Limb (tissue), 2 donors: Measurements from ENCODE around the gene SNCB.

Experiments
- DNase-seq, 2 donors: peaks; one replicate each; pipeline ENCODE4 v3.0.0-alpha.2; 2016; ENCODE audit errors: extremely low spot score in 2 of 2

The SNCB gene

DNA sequence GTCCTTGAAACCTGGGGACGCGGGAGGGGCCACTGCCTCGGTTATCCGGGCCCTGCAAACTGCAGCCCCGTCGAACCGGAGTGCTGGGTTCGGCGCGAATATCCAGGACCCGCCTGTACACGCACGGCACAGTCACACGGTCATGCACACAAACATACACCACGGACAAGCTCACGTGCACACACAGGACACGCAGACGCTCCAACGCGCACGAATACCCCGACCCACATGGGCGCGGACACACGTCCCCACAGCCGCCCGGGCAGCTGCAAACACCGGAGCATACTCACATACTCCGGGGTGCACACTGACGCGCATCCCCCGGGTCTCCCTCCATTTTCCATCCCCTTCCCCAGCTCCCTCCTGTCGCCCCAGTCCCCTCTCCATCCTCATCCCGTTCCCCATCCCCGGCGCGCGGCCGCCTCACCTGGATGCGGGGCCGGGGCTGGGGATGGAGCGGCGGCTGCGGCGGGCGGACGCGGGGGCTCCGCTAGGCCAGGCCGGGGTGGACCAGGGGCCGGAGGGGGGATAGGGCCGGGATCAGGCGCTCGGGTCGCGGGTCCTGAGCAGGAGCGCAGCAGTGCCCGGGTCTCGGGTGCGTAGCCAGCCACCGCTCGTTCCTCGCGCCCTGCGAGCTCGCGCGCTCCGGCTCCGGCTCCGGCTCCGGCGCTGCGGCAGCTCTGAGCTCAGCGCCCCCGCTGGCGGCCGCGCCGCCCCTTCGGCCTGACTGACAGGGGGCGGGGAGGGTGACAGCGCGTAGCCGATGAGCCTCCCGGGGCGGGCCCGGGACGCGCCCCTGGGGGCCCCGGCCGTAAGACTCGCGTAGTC lies at the start of gene SNCB, which contains the start of gene EIF4E1B:
SNCB (minus strand) TSS at position 682 of the 828 bp plus-strand sequence. CDS start 880 bp downstream, outside the sequence.
EIF4E1B (plus strand) TSS at position 823 of the 828 bp plus-strand sequence. CDS start 12,113 bp downstream, outside the sequence.
- peak in 1 of 2 donors; percentile 70 for DNase-seq

DNA sequence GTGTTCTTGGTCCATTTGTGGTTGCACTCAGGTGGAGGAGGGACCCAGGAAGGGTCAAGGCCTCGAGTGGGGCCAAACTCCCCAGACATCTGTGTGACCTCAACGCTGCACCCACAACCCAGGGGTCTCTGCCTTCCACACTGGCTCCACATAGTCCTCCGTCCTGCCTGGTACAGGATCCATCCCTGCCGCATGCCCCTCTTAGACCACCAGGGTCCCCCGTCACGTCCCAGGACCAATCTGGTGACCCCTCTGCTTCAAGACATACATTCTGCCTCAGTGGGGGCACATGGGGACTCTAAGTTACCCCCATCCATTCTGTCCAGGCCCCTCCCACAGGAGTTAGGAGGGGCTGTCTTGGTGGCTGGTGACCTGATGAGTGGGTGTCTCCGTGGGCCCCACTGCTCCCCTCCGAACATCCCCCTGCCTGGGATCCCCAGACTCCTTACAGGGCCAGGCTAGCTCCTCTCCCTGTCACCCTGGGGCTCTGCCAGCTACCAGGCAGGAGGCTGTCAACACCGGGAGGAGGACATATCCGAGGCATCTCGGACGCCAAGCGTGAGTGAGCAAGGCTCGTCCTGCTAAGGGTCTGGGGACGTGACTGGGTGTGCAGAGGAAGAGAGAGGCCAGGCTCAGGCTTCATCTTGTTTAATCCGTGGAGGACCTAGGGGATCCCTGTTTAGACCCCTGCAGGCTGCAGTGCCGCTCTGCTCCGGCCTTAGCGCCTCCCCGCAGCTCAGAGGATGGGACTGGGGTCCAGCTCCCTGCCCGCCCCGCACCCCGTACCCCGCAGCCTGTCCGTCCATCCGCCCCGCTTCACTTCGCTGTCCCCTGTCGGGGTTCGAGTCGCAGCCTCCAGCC lies 49.3 kb upstream of the SNCB start:
- DNase-seq, result no peak

DNA sequence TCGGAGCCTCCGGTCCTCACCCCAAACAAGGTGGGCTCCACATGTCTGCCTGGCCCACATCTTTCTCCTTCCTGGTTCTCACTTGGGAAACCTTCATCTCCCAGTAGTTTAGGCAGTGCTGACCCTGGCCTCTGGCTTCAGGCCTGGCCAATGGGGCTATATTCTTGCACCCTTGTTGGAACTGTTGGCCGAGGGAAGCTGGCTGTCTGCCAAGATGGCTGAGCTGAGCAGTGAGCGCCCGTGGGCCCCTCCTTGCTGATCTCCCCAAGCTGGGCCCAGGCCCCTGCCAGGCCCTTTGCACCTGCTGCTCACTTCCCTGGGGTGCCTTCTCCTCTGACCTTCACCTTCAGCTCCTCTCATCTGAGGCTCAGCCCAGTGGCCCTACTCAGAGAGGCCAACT lies 48.2 kb upstream of the SNCB start:
- DNase-seq, result no peak

GRCh38 chr5:176677209-176677939 lies 47.0 kb upstream of the SNCB start:
- DNase-seq, result no peak

DNA sequence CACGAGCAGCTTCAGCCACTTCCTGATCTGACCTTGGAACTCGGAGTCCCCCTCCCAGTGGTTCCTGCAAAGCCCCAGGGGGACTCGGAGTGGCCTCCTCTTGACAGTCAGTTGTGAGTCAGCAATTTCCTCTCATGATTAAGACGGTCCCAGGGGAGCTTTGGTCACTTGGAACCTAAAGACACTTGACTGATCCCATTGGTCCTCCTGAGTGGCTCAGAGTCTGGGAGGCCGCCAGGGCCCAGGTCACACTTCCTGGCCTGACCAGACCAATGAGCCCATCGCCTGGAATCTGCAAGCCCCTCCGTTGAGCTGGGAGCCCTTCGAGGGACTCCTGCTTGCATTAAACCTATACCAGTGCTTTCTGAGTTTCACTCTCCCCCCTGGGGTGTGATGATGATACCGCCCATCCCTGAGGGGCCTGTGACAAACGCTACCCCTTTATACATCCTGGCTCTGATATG lies 46.1 kb upstream of the SNCB start:
- no peak for DNase-seq

DNA sequence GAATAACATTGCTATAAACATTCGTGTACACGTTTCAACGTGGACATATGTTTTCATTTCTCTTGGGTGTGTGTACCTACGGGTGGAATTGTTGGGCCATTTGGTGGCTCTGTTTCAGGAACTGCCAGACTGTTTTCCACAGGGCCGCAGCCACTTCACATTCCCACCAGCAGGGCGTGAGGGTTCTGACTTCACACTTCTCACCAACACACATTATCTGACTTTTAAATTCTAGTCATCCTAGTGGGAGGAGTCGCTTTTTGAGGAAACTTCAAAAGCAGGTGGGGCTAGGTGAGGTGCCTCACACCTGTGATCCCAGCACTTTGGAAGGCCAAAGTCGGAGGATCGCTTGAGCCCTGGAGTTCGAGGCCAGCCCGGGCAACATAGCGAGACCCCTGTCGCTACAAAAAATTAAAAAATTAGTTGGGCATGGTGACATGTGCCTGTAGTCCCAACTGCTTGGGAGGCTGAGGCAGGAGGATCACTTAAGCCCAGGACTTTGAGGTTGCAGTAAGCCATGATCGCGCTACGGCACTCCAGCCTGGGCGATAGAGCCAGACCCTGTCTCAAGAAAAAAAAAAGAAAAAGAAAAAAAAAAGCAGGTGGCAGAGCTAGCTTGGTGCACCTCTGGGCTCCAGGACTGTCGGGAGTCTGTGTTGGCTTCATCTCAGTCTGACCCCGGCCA lies 45.5 kb upstream of the SNCB start:
- DNase-seq, result no peak

- no peak for DNase-seq
These were observed 44.5 kb upstream of the SNCB start for GRCh38 chr5:176674799-176675198.

DNA sequence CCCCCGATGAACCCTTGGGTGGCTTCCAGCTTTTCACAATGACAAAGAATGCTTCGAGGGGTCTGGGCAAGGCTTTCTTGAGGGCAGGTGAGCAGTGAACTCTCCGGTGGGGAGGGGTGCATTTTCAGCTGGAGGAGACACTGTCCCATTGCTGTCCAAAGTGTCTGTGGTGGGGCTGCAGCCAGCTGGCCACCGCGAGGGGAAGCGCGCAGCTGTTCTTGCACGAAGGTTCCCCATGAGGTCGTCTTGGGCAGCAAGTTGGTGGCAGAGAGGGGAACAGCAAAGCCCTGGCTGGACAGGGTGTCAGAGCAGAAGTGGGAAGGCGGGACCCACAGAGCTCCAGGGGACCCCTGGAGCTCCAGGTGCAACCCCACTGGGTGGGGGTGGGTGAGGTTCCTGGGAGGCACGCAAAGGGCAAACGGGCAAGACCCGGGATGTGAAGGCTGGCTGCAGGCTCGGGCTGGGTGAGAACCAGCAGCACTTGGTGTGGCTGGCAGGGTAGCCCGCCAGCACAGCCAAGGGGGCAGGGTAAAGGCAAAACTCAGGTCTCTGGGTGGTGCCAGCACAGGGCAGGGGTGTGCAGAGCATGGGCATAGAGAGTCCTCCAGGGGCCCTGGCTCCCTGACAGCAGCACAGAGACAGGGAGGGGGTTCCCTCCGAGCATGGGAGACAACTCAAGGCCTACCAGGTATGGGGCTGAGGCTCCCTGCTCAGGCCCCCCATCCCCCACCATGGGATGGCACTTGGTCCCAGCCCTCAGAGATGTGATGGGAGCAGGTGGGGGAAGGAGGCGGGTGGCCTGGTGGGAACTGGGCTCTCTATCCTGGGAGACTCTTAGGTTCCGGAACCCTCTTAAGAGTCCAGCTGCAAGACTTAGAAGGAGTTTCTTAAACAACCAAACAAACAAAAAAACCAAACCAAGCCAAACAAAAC lies 43.6 kb upstream of the SNCB start:
- no peak for DNase-seq

DNA sequence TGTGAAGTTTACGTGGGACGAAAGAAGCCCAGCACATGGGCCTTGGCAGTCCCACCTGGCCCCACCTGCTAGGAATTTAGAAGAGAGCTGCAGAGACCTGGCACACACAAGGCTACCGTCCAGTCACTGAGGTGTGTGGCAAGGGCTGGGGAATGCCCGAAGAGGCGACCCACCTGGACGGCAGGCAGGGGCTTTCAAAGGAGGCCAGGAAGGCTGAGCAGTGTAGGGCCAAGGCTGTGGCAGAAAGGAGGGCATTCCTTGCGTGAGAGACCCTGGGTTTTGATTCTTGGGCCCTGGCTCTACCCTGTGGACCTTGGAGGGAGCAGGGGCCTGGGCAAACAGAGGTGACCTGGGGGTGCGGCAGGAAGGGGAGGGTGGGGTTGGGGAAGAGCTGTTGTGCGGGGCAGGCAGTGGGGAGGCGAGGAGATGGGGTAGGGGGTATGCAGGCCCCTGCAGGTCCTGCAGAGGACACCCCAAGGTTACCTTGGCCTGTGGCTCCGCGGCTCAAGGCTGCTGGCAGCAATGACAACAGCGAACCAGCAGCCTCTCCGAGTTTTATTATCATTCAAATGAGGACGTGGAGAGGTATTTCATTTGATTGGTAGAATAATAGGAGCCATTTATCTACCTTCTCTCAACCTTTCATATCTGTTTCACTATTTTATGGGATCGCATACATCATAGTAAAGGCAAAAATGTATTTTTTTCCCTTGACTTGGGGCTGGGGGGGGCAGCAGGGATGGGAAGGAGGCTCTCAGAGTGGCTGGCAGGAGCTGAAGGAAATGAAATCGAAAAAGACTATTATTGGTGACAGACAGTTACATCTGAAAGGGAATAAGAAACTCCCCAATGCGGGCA lies 41.8 kb upstream of the SNCB start:
- no peak for DNase-seq

DNA sequence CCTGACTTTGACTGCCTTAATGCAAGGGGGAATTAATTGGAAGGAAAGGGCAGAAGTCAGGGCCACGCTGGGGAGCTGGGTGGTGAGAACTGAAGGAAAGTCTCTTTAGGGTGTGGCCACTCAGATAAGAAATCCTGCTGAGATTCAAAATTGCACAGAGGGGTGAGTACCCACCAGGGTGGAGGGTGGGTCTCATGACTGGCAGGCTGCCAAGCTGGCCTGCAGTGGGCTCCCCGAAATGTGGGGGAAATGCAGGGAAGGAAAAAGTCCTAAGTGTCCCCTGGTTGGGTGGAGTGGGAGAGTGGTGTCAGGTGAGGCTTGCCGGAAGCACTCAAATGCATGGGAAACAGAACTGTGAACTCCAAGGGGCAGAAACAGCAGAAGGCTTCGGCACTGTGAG lies 41.1 kb upstream of the SNCB start:
- no peak for DNase-seq

DNA sequence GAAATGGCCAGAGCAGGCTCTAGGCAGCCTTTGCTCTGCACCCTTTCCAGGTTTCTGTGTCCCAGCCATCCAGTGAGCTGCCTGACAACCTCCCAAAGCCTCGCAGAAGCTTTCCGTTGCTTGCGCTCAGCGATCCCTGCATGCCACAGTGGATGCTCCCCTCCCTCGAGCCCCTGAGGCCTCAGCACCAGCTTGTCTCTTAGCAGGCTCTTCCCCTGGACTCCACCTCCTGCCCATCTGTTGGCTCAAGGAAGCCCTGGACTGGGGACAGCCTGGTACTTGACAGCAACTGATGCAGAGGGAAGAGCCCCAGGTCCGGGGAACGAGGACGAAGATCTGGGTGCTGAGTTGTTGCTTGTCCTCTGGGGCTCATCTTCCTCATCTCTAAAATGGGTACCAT lies 40.1 kb upstream of the SNCB start:
- DNase-seq, result no peak

GRCh38 chr5:176667637-176668036 lies 37.3 kb upstream of the SNCB start:
- DNase-seq, result no peak

DNA sequence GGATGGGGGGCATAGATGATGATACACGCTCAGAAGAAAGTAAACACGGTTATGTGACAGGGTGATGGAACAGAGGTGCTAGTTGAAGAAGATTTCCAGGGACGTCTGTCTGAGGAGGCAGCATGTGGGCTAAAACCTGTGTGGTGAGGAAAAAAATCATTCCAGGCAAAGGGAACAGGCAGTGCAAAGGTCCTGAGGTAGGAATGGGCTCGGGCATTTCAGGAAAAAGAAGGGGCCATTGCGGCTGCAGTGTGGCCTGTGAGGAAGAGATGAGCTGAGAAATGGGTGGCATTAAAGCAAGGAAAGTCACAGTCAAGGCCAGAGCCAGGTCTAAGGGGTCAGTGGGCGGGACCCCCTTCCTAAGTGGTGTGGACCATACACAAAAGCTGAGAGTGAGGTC lies 35.2 kb upstream of the SNCB start:
- no peak for DNase-seq

GRCh38 chr5:176664886-176665285 lies 34.6 kb upstream of the SNCB start:
- DNase-seq, result no peak

DNA sequence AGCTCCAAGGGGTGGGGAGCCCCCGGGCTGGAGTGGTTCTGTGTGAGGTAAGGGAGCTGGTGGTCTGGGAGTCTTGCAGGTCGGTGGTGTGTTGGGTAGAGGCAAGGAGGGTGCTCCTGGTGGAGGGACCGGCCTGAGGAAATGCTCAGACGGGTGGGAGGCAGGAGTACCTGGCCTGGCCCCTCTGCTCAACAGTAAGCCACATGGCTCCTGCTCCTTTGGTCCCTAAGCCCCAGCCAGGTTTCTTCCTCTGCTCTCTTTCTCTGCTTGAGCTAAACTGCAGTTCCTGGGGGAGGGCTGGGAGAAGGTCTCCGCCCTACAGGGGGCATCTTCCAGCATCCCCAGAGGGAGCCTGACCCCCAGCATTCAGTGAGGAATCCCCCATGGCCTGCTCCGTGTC lies 34.1 kb upstream of the SNCB start:
- DNase-seq, result no peak

GRCh38 chr5:176663566-176663965 lies 33.2 kb upstream of the SNCB start:
- no peak for DNase-seq

GRCh38 chr5:176662371-176663333 lies 32.3 kb upstream of the SNCB start:
- DNase-seq, result no peak

DNA sequence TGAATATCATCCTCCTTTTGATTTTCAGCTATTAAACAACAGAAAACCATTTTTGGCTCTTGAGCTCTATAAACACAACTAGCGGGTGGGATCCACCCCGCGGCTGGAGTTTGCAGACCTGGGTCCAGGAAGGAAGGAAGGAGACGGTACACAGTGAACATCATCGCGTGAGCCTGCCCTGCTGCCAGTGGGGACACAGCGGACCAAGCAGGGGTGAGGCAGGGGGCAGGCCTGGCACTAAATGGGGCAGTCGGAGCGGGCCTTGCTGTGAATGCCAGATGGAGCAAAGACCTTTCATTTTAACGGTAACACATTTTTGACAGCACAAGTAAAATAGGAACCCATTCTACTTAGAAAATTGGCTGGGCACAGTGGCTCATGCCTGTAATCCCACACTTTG lies 31.3 kb upstream of the SNCB start:
- DNase-seq, result no peak
